SK-N-SH (cell line): Measurements from ENCODE around the gene CACNA2D3. TPM values are rescaled to one million over a fixed set of nuclear protein-coding genes. Genes with fewer than 3 reads are reported as not detected.

ENCODE experiments used
- CTCF ChIA-PET: fragments of 300-600, 350-600 bp; formaldehyde crosslinking; extraction: SDS; loops from one replicate; lab custom pipeline; 2021; lab: Yijun Ruan, JAX
- POLR2A ChIA-PET: fragments of 350-600 bp; sonication (Branson Sonifier 250); formaldehyde crosslinking; extraction: SDS; loops from one replicate; lab custom pipeline; 2020; ENCODE audit warnings: antibody characterized with exemption, inconsistent platforms; lab: Yijun Ruan, JAX
- DNase-seq: peaks from one replicate; pipeline ENCODE4 v3.0.0; 2012
- H2AFZ ChIP-seq: fragments of 200-600 bp; sonication (generic); 2 replicates; pipeline ENCODE4 v1.8.1; 2016; ENCODE audit warnings: antibody characterized with exemption, mild to moderate bottlenecking, low read depth
- H3F3A ChIP-seq: fragments of 200-600 bp; sonication (generic); replicated peaks from 2 replicates; pipeline ENCODE3; 2016; ENCODE audit warnings: antibody characterized with exemption, mild to moderate bottlenecking; ENCODE audit not compliant: insufficient read depth
- H3K27ac ChIP-seq, 2 experiments: fragments of 200-500 bp in 1 of 2; fragments of 200-600 bp in 1 of 2; sonication (Bioruptor generic) in 1 of 2; sonication (generic), shearing (Covaris generic) in 1 of 2; 2 replicates each; pipeline versions ENCODE4 v1.5.1 to v1.6.1; 2014 to 2016; ENCODE audit warnings: low read depth in 2 of 2, inconsistent platforms in 1 of 2, low read length in 1 of 2, mild to moderate bottlenecking in 1 of 2, mixed read lengths in 1 of 2
- H3K27me3 ChIP-seq: fragments of 200-600 bp; sonication (generic), shearing (Covaris generic); 2 replicates; pipeline ENCODE4 v1.6.1; 2016; ENCODE audit warnings: mixed run types; ENCODE audit not compliant: insufficient read depth
- H3K36me3 ChIP-seq, 2 experiments: fragments of 200-500 bp in 1 of 2; fragments of 200-600 bp in 1 of 2; sonication (Bioruptor generic) in 1 of 2; sonication (generic) in 1 of 2; replicated peaks in 1 of 2; 2 replicates each; pipeline versions ENCODE3 to v1.5.1; 2014 to 2016; ENCODE audit warnings: low read length in 1 of 2, mild to moderate bottlenecking in 1 of 2; ENCODE audit not compliant: insufficient read depth in 2 of 2, control insufficient read depth in 1 of 2
- H3K4me1 ChIP-seq, 2 experiments: fragments of 200-500 bp in 1 of 2; fragments of 200-600 bp in 1 of 2; sonication (Bioruptor generic) in 1 of 2; sonication (generic), shearing (Covaris generic) in 1 of 2; 2 replicates each; pipeline versions ENCODE4 v1.5.1 to v1.6.1; 2014 to 2016; ENCODE audit warnings: low read depth in 1 of 2, low read length in 1 of 2, mixed run types in 1 of 2; ENCODE audit not compliant: insufficient read depth in 2 of 2, control insufficient read depth in 1 of 2
- H3K4me2 ChIP-seq: fragments of 200-600 bp; sonication (generic), shearing (Covaris generic); 2 replicates; pipeline ENCODE4 v1.6.1; 2017; ENCODE audit warnings: mixed run types
- H3K4me3 ChIP-seq, 2 experiments: fragments of 200-500 bp in 1 of 2; fragments of 200-600 bp in 1 of 2; sonication (Bioruptor generic) in 1 of 2; sonication (generic), shearing (Covaris generic) in 1 of 2; 2 replicates each; pipeline versions ENCODE4 v1.5.1 to v1.8.1; 2014 to 2016; ENCODE audit warnings: low read depth in 2 of 2, inconsistent platforms in 1 of 2, low read length in 1 of 2, mild to moderate bottlenecking in 1 of 2, mixed read lengths in 1 of 2, moderate library complexity in 1 of 2
- H3K79me2 ChIP-seq: fragments of 200-600 bp; sonication (generic); 2 replicates; pipeline ENCODE4 v1.8.1; 2017; ENCODE audit warnings: mild to moderate bottlenecking; ENCODE audit not compliant: insufficient read depth
- H3K9ac ChIP-seq: fragments of 200-600 bp; sonication (generic); 2 replicates; pipeline ENCODE4 v1.6.1; 2017; ENCODE audit warnings: mixed run types
- H3K9me2 ChIP-seq: fragments of 200-600 bp; sonication (generic); 2 replicates; pipeline ENCODE4 v1.6.1; 2017; ENCODE audit warnings: mixed run types
- H3K9me3 ChIP-seq: fragments of 200-600 bp; sonication (generic); 2 replicates; pipeline ENCODE4 v1.6.1; 2017; ENCODE audit warnings: mixed run types, mild to moderate bottlenecking, moderate library complexity
- H4K20me1 ChIP-seq: fragments of 200-600 bp; sonication (generic); 2 replicates; pipeline ENCODE4 v1.6.1; 2017; ENCODE audit warnings: mild to moderate bottlenecking, mixed run types; ENCODE audit not compliant: insufficient read depth
- CHD2 ChIP-seq: fragments of 150-350 bp; IDR thresholded peaks from 2 replicates; pipeline ENCODE4 v1.6.1; 2018; ENCODE audit warnings: low read length; ENCODE audit not compliant: partially characterized antibody
- ELF1 ChIP-seq: IDR thresholded peaks from 2 replicates; pipeline ENCODE4 v1.4.0; 2012
- FOXJ3 ChIP-seq: sonication (generic); formaldehyde crosslinking; IDR thresholded peaks from 2 replicates; pipeline ENCODE4 v1.5.1; 2020; ENCODE audit warnings: mild to moderate bottlenecking, missing genetic modification reagents
- FOXM1 ChIP-seq: IDR thresholded peaks from 2 replicates; pipeline ENCODE4 v1.4.0; 2012; ENCODE audit warnings: low read depth, mild to moderate bottlenecking
- JUND ChIP-seq: IDR thresholded peaks from 2 replicates; pipeline ENCODE4 v1.4.0; 2012
- MEF2A ChIP-seq: IDR thresholded peaks from 2 replicates; pipeline ENCODE4 v1.4.0; 2012; ENCODE audit warnings: low read depth, borderline replicate concordance
- NFIC ChIP-seq: IDR thresholded peaks from 2 replicates; pipeline ENCODE4 v1.4.0; 2012; ENCODE audit warnings: borderline replicate concordance
- RAD21 ChIP-seq: IDR thresholded peaks from 2 replicates; pipeline ENCODE4 v1.6.1; 2012; ENCODE audit warnings: mild to moderate bottlenecking, low read length
- RFX5 ChIP-seq: IDR thresholded peaks from 2 replicates; pipeline ENCODE4 v1.6.1; 2012; ENCODE audit warnings: mild to moderate bottlenecking, improper control_type of control experiment, low read length
- RXRA ChIP-seq: IDR thresholded peaks from 2 replicates; pipeline ENCODE4 v1.4.0; 2012; ENCODE audit warnings: low read depth, mild to moderate bottlenecking, borderline replicate concordance
- SIN3A ChIP-seq: IDR thresholded peaks from 2 replicates; pipeline ENCODE4 v1.6.1; 2012; ENCODE audit warnings: low read depth, mild to moderate bottlenecking, low read length, moderate library complexity, borderline replicate concordance
- SMC3 ChIP-seq: IDR thresholded peaks from 2 replicates; pipeline ENCODE4 v1.6.1; 2012; ENCODE audit warnings: low read depth, low read length, improper control_type of control experiment
- TEAD4 ChIP-seq: IDR thresholded peaks from 2 replicates; pipeline ENCODE4 v1.4.0; 2012; ENCODE audit warnings: mild to moderate bottlenecking, borderline replicate concordance; ENCODE audit not compliant: insufficient read depth
- WGBS: methylation state at CpG from one replicate; pipeline ENCODE4 v1.1.6; 2017; ENCODE audit warnings: low lambda C conversion rate; 5-methylcytosine and 5-hydroxymethylcytosine counted together
- polyA plus RNA-seq, 3 experiments: library from polyadenylated mRNA; depleted of rRNA; stranded (reverse); fragments of >200 nt; gene quantifications; 2 replicates each; pipeline ENCODE4 v1.2.3, GENCODE V29; 2012
- TF ChIP-seq, protein P1 (sequence below): fragments of 150-350 bp; IDR thresholded peaks from 2 replicates; pipeline ENCODE4 v1.6.1; 2016; ENCODE audit warnings: mild to moderate bottlenecking, low read depth, low read length
- TF ChIP-seq, protein P2 (sequence below): IDR thresholded peaks from 2 replicates; pipeline ENCODE4 v1.4.0; 2012; ENCODE audit warnings: low read depth, borderline replicate concordance
- TF ChIP-seq, protein P3 (sequence below): fragments of 150-350 bp; IDR thresholded peaks from 2 replicates; pipeline ENCODE4 v1.6.1; 2017; ENCODE audit warnings: antibody characterized with exemption, low read length, low read depth, borderline replicate concordance
- TF ChIP-seq, protein P4 (sequence below): fragments of 200-600 bp; sonication (generic); IDR thresholded peaks from 2 replicates; pipeline ENCODE4 v1.6.1; 2017; ENCODE audit warnings: antibody characterized with exemption, mild to moderate bottlenecking, moderate library complexity
- TF ChIP-seq, protein P5 (sequence below): IDR thresholded peaks from 2 replicates; pipeline ENCODE4 v1.6.1; 2012; ENCODE audit warnings: mild to moderate bottlenecking, low read depth, low read length, moderate library complexity

Gene CACNA2D3
- polyA plus RNA-seq, 1 of the 3 experiments (the other 2 are of a cell fraction): 0.15 TPM

DNA sequence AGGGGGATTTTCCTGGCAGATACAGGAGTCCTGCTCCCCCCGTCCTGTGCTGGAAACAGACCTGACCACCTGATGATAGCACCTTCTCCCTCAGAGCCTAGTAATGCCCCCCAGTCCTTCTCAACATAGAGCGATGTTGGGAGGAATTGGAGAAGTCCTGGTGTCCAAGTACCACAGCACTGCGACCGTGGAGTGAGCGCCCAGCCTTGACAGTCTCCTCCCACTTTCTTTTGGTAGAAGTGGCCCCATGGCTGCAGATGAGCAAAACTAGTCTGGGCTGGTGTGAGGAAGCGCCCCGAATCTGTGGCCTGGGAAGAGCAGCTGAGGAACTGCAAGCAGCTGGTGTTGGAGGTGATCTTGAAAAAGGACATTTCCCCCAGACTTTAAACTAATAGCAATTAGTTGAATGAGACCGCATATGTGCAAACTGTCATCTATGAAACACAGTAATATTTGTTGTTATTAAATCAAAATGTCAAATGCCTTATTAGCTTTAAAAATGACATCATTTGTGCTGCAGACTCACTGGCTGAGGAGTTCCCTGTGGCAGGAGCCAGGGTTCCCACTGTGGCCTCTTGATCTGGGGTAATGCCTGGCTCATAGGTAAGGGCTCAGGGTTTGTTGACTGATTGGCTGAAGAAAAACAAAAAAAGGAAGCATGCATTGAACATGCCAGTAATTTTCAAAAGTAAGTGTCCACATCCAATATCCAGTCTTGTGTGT is 121.8 kb downstream of the CACNA2D3 start:
- CTCF ChIA-PET: interaction anchor here (0.8 to 1.4 kb wide), 2 partner anchors 20 to 97 kb away, joined by 3 read pairs; no protein-coding TSS in a partner anchor
- Histone ChIP-seq H3K27me3 (no peaks in the 10 kb centered on the region), H3F3A (no peaks in the 10 kb centered on the region), H3K79me2 (no peaks in the 10 kb centered on the region), H3K27ac (no peak overlapping the region)
- 49% methylated on average over 8 of the region's 8 CpGs for WGBS
- DNase-seq: no peak
- no peak for TF ChIP-seq ELF1
- TF ChIP-seq SIN3A: no peak
- TF ChIP-seq, protein P1, sequence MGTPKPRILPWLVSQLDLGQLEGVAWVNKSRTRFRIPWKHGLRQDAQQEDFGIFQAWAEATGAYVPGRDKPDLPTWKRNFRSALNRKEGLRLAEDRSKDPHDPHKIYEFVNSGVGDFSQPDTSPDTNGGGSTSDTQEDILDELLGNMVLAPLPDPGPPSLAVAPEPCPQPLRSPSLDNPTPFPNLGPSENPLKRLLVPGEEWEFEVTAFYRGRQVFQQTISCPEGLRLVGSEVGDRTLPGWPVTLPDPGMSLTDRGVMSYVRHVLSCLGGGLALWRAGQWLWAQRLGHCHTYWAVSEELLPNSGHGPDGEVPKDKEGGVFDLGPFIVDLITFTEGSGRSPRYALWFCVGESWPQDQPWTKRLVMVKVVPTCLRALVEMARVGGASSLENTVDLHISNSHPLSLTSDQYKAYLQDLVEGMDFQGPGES: no peak
- TF ChIP-seq CHD2: no peak
- TF ChIP-seq RAD21: no peak
- TF ChIP-seq, protein P2, sequence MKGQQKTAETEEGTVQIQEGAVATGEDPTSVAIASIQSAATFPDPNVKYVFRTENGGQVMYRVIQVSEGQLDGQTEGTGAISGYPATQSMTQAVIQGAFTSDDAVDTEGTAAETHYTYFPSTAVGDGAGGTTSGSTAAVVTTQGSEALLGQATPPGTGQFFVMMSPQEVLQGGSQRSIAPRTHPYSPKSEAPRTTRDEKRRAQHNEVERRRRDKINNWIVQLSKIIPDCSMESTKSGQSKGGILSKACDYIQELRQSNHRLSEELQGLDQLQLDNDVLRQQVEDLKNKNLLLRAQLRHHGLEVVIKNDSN: no peak
- TF ChIP-seq, protein P3, sequence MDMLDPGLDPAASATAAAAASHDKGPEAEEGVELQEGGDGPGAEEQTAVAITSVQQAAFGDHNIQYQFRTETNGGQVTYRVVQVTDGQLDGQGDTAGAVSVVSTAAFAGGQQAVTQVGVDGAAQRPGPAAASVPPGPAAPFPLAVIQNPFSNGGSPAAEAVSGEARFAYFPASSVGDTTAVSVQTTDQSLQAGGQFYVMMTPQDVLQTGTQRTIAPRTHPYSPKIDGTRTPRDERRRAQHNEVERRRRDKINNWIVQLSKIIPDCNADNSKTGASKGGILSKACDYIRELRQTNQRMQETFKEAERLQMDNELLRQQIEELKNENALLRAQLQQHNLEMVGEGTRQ: no peak
- no peak for TF ChIP-seq FOXM1
- TF ChIP-seq, protein P4, sequence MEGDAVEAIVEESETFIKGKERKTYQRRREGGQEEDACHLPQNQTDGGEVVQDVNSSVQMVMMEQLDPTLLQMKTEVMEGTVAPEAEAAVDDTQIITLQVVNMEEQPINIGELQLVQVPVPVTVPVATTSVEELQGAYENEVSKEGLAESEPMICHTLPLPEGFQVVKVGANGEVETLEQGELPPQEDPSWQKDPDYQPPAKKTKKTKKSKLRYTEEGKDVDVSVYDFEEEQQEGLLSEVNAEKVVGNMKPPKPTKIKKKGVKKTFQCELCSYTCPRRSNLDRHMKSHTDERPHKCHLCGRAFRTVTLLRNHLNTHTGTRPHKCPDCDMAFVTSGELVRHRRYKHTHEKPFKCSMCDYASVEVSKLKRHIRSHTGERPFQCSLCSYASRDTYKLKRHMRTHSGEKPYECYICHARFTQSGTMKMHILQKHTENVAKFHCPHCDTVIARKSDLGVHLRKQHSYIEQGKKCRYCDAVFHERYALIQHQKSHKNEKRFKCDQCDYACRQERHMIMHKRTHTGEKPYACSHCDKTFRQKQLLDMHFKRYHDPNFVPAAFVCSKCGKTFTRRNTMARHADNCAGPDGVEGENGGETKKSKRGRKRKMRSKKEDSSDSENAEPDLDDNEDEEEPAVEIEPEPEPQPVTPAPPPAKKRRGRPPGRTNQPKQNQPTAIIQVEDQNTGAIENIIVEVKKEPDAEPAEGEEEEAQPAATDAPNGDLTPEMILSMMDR: no peak
- no peak for TF ChIP-seq RFX5
- no peak for TF ChIP-seq RXRA
- TF ChIP-seq SMC3: no peak
- TF ChIP-seq TEAD4: no peak
- TF ChIP-seq MEF2A: no peak
- no peak for TF ChIP-seq FOXJ3 (CRISPR knock-in tag)
- TF ChIP-seq, protein P5, sequence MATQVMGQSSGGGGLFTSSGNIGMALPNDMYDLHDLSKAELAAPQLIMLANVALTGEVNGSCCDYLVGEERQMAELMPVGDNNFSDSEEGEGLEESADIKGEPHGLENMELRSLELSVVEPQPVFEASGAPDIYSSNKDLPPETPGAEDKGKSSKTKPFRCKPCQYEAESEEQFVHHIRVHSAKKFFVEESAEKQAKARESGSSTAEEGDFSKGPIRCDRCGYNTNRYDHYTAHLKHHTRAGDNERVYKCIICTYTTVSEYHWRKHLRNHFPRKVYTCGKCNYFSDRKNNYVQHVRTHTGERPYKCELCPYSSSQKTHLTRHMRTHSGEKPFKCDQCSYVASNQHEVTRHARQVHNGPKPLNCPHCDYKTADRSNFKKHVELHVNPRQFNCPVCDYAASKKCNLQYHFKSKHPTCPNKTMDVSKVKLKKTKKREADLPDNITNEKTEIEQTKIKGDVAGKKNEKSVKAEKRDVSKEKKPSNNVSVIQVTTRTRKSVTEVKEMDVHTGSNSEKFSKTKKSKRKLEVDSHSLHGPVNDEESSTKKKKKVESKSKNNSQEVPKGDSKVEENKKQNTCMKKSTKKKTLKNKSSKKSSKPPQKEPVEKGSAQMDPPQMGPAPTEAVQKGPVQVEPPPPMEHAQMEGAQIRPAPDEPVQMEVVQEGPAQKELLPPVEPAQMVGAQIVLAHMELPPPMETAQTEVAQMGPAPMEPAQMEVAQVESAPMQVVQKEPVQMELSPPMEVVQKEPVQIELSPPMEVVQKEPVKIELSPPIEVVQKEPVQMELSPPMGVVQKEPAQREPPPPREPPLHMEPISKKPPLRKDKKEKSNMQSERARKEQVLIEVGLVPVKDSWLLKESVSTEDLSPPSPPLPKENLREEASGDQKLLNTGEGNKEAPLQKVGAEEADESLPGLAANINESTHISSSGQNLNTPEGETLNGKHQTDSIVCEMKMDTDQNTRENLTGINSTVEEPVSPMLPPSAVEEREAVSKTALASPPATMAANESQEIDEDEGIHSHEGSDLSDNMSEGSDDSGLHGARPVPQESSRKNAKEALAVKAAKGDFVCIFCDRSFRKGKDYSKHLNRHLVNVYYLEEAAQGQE: no peak
- TF ChIP-seq NFIC: no peak
- TF ChIP-seq JUND: no peak
- TF ChIP-seq, all 33 proteins: peak for 0
- H4K20me1 ChIP-seq: no peaks in the 10 kb centered on the region
- POLR2A ChIA-PET: no interaction called here
- no peaks in the 10 kb centered on the region for H3K9me3 ChIP-seq
- no peak overlapping the region for H3K4me2 ChIP-seq
- no peaks in the 10 kb centered on the region for H3K4me1 ChIP-seq
- no peaks in the 10 kb centered on the region for H3K9me2 ChIP-seq
- no peak overlapping the region for H3K4me3 ChIP-seq
- no peak overlapping the region for H3K9ac ChIP-seq
- no peaks in the 10 kb centered on the region for H3K36me3 ChIP-seq
- no peak overlapping the region for H2AFZ ChIP-seq
